Neural progenitor cell (in vitro differentiated cells): ENCODE results near the gene TMEM126A.

Source experiments
- EZH2 ChIP-seq: fragments of 200-600 bp; sonication (generic); IDR thresholded peaks from 2 replicates; pipeline ENCODE4 v1.6.1; 2017; ENCODE audit warnings: antibody characterized with exemption, mild to moderate bottlenecking, moderate library complexity
- TF ChIP-seq, protein P1 (sequence below): fragments of 200-600 bp; sonication (generic); IDR thresholded peaks from 2 replicates; pipeline ENCODE4 v1.5.1; 2017; ENCODE audit warnings: antibody characterized with exemption, mild to moderate bottlenecking

DNA sequence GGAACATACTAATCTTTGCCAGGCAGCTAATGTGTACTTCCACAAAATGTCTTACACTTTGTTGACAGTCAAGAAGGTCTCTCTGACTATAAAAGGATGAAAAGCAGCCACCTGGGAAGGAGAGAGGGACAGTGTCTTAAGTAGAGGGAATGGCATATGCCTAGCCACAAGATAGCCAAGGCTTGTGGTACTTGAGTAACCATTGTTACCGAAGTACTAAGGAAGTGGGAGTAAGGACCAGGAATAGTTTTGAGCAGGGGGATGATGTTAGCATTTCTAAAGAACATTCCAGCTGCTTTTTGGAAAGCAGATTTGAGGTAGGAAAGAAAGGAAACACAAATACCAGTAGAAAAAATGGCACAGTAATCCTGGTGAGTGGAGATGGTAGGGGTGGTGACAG, 3.4 kb downstream of the TMEM126A start:
- no peak for TF ChIP-seq EZH2
- TF ChIP-seq, protein P1, sequence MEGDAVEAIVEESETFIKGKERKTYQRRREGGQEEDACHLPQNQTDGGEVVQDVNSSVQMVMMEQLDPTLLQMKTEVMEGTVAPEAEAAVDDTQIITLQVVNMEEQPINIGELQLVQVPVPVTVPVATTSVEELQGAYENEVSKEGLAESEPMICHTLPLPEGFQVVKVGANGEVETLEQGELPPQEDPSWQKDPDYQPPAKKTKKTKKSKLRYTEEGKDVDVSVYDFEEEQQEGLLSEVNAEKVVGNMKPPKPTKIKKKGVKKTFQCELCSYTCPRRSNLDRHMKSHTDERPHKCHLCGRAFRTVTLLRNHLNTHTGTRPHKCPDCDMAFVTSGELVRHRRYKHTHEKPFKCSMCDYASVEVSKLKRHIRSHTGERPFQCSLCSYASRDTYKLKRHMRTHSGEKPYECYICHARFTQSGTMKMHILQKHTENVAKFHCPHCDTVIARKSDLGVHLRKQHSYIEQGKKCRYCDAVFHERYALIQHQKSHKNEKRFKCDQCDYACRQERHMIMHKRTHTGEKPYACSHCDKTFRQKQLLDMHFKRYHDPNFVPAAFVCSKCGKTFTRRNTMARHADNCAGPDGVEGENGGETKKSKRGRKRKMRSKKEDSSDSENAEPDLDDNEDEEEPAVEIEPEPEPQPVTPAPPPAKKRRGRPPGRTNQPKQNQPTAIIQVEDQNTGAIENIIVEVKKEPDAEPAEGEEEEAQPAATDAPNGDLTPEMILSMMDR = no peak
